ENCODE data around the gene GRK2. TPM values are rescaled to one million over a fixed set of nuclear protein-coding genes. Genes with fewer than 3 reads are reported as not detected.

GRK2 gene
- total and polyA plus RNA-seq, 2 of the 13 experiments (the other 11 are each of a cell fraction or from before 2014, with no cell fraction given): 31.3 to 42.4 TPM

- TF ChIP-seq EP300 (IDR thresholded peaks at IDR 0.05; ENCODE audit: low read depth in 2 of 2, low read length in 2 of 2): peak in 1 of 2 experiments; percentile 67; a peak in 2 of 4 replicates
- no peak for TF ChIP-seq EP300 (CRISPR knock-in tag; IDR thresholded peaks at IDR 0.05; ENCODE audit: borderline replicate concordance)
- TF ChIP-seq ZNF24 (IDR thresholded peaks at IDR 0.05): no peak
- no peak; the same call in 1 of the 2 replicates for TF ChIP-seq ZNF280D (CRISPR knock-in tag; IDR thresholded peaks at IDR 0.05)
- peak; percentile 81; the same call in 1 of the 2 replicates for TF ChIP-seq ZNF337 (CRISPR knock-in tag; IDR thresholded peaks at IDR 0.05; ENCODE audit: borderline replicate concordance, low read depth)
- TF ChIP-seq XRCC5 (optimal IDR thresholded peaks at IDR 0.05; ENCODE audit: low read length): peak; percentile 32
- peak; percentile 92 for TF ChIP-seq ZNF543 (CRISPR knock-in tag; IDR thresholded peaks at IDR 0.05)
- TF ChIP-seq GTF3A (CRISPR knock-in tag; conservative IDR thresholded peaks at IDR 0.05): peak; percentile 80; the same call in 1 of the 2 replicates
- no peak for TF ChIP-seq U2AF2 (IDR thresholded peaks at IDR 0.05; ENCODE audit: low read depth, low read length)
- TF ChIP-seq NR2F2 (IDR thresholded peaks at IDR 0.05; ENCODE audit: borderline replicate concordance, low read depth): peak; percentile 39; the same call in 1 of the 2 replicates
- TF ChIP-seq, protein P1, sequence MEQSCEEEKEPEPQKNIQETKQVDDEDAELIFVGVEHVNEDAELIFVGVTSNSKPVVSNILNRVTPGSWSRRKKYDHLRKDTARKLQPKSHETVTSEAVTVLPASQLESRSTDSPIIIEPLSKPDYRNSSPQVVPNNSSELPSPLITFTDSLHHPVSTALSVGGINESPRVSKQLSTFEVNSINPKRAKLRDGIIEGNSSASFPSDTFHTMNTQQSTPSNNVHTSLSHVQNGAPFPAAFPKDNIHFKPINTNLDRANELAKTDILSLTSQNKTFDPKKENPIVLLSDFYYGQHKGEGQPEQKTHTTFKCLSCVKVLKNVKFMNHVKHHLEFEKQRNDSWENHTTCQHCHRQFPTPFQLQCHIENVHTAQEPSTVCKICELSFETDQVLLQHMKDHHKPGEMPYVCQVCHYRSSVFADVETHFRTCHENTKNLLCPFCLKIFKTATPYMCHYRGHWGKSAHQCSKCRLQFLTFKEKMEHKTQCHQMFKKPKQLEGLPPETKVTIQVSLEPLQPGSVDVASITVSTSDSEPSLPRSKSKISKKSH (CRISPR knock-in tag; IDR thresholded peaks at IDR 0.05; ENCODE audit: borderline replicate concordance): no peak
- no peak for TF ChIP-seq CENPBD1 (CRISPR knock-in tag; IDR thresholded peaks at IDR 0.05; ENCODE audit: borderline replicate concordance, low read depth)
- TF ChIP-seq GRHL1 (CRISPR knock-in tag; conservative IDR thresholded peaks at IDR 0.05): no peak
- TF ChIP-seq AHR (CRISPR knock-in tag; IDR thresholded peaks at IDR 0.05): no peak; the same call in 1 of the 2 replicates
- TF ChIP-seq IKZF5 (CRISPR knock-in tag; IDR thresholded peaks at IDR 0.05): peak; percentile 80
- TF ChIP-seq FOXJ3 (CRISPR knock-in tag; IDR thresholded peaks at IDR 0.05; ENCODE audit: borderline replicate concordance): peak; percentile 45; the same call in 1 of the 2 replicates
Observed at GRCh38 chr11:67288452-67289225, 22.4 kb downstream of the GRK2 start (continued).

Measured in HepG2 (cell line).